Keratinocyte (primary cell): ENCODE results near the gene PDCD5.

Experiments used
- EZH2 ChIP-seq: IDR thresholded peaks from one replicate; pipeline ENCODE4 v1.6.1; 2012; ENCODE audit warnings: inconsistent platforms, mild to moderate bottlenecking, low read length, moderate library complexity
- TF ChIP-seq, protein P1 (sequence below), 3 experiments: IDR thresholded peaks in 1 of 3; conservative IDR thresholded peaks in 1 of 3; optimal IDR thresholded peaks in 1 of 3; 2 replicates in 2 of 3; 3 replicates in 1 of 3; pipeline versions ENCODE3 to v1.5.1; 2011; ENCODE audit warnings: low read length in 3 of 3, mild to moderate bottlenecking in 3 of 3, moderate library complexity in 2 of 3, control low read depth in 1 of 3, inconsistent platforms in 1 of 3; ENCODE audit not compliant: insufficient read depth in 2 of 3; ENCODE audit errors: extremely low read depth in 1 of 3

DNA sequence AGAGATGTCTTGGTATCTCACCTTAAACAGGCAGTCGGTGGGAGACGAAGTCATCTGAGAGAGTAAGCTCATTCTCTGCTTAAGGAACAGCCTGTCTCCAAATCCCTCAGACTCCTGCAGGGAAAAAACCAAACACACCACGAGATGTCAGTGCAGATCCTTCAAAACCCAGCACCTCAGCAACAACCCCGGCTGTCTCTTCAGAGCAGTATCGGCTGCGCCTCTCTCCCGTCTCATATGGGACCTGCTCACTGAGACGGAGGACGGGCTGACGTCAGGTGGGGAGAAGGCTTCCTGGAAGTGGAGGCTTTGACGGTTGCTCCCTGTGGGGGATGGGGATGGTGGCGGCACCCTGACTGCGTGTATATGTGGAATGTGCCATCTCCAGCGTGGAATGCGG is 50.4 kb downstream of the PDCD5 start:
- TF ChIP-seq, protein P1, sequence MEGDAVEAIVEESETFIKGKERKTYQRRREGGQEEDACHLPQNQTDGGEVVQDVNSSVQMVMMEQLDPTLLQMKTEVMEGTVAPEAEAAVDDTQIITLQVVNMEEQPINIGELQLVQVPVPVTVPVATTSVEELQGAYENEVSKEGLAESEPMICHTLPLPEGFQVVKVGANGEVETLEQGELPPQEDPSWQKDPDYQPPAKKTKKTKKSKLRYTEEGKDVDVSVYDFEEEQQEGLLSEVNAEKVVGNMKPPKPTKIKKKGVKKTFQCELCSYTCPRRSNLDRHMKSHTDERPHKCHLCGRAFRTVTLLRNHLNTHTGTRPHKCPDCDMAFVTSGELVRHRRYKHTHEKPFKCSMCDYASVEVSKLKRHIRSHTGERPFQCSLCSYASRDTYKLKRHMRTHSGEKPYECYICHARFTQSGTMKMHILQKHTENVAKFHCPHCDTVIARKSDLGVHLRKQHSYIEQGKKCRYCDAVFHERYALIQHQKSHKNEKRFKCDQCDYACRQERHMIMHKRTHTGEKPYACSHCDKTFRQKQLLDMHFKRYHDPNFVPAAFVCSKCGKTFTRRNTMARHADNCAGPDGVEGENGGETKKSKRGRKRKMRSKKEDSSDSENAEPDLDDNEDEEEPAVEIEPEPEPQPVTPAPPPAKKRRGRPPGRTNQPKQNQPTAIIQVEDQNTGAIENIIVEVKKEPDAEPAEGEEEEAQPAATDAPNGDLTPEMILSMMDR (optimal IDR thresholded peaks at IDR 0.05 in 1 of 3, IDR thresholded peaks at IDR 0.05 in 1 of 3, conservative IDR thresholded peaks at IDR 0.05 in 1 of 3; ENCODE audit: extremely low read depth in 1 of 3, insufficient read depth in 2 of 3, low read length in 3 of 3) = no peak
- TF ChIP-seq EZH2 = no peak
